HG02678 (cell line): Measurements from ENCODE around the gene NOL7.

Source experiments
- ATAC-seq: cut with Tn5 transposase; IDR thresholded peaks from one replicate; pipeline ENCODE4 v1.9.1; 2021; ENCODE audit warnings: mild to moderate bottlenecking, moderate library complexity; ENCODE audit not compliant: unreplicated experiment

NOL7 gene

DNA sequence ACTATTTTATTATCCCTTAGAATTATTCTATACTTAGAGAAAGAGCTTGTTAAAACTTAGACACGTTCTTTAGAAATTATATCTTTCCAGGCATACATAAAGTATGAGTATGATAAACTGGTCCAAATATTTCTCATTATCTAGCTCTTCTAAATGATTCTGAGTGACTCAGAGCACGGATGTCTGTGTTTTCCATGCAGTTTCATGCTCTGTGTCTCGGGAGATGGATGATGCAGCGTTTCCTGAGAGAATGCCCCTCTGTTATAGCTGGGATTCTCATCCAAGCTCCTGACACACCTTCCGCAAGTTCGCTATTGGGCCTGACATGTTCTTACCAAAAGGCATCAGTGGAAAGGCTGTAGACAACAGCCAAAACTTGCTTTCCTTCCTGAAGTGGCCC, 21.4 kb upstream of the NOL7 start:
- ATAC-seq: no peak

DNA sequence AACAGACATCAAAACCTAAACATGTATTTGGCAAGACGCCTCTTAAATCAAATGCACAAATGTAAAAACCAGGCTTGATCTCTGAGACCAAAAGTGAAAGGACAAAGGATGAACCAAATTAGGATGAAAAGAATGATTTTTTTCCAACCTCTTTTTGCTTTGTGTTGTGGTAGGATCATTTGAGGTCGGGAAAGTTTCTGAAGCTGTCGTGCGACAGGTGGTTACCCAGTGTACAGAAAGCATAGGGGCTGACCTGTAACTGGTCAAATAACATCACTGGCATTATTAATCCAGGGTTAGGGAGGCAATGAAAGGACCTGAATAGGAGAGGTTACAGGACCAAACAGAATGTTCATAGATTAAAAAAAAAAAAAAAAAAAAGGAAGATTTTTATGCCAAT, 18.1 kb upstream of the NOL7 start:
- ATAC-seq: no peak

GRCh38 chr6:13600036-13600435, 15.1 kb upstream of the NOL7 start:
- ATAC-seq: no peak

GRCh38 chr6:13604135-13604534, 11.0 kb upstream of the NOL7 start:
- ATAC-seq: no peak

DNA sequence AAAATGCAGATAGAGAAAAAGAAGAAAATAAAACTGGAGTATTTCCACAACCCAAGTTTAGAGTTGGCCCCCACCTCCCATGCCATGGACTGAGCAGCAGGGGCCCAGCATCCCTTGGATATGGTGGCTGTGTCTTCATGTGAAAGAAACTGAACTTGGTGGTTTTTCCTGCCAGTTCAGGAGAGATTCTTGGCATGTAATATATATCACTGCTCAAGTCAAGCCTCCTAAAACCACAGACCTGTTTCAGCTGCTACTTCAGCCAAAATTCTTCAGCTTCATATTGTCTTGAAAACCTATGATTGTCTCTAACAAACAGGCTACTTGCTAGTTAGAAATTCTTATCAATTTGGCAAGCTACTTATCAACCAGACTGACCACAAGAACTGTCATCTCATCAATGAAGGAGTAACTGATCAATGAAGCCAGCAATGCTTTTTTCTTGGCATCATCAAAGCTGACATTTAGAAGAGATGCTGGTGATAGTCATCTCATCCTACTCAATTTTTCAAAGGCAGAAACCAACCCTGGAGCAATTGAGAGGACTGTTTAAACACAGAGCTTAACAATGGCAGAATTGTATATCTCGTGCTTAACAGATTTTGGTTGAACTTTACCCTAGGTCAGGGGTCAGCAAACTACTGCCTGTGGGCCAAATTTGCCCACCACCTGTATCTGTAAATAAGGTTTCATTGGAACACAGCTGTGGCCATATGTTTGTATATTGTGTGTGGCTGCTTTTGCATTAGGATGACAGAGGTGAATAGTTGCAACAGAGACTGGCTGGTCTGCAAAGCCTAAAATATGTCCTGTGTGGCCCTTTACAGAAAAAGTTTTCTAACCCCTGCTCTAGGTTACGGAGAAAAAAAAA, 10.4 kb upstream of the NOL7 start:
- ATAC-seq: no peak

DNA sequence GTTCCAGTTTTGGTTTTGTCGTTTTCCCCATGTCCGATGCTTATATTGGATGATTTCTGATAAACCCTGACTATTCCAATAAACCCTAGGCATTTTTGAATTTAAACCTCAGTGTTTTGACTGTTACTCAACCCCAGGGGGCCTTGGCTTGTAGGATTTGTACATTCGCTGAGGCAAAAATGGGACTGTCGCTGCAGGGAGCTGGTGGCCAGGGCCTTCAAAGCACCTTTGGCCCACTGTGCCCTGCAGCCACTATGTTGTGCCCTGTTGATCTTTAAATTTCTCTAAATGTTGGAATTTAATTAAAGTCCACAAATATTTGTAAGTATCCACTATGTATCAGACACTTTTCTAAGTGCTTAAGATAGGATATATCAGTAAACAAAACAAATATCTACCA, 9.5 kb upstream of the NOL7 start:
- ATAC-seq: no peak

- no peak for ATAC-seq
Observed at GRCh38 chr6:13611715-13612114, 3.4 kb upstream of the NOL7 start.

DNA sequence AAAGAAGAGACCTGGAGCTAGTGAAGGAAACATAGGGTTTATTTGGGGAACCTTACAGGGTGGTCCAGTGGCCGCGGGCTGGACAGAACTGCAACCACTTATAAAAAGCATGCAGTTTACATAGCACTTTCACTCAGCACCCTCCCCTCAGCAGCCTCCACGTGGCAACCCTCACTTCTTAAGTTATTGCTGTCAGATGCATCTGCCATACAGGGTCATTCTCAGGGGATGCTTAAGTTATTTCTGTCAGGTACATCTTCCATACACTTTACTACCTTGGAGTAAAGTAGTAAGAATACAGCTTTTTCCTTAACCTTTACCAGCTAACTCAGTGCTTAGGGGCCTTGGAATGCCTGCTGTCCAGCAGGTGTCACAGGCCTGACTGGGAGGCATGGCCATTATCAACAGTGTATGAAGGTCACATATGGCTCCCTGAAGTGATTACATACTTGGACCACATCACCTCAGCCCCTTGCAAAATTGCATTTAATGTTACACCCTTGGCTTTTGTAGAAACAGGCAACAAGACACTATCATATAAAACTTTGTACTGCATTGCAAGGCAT, 2.0 kb upstream of the NOL7 start:
- ATAC-seq: no peak

DNA sequence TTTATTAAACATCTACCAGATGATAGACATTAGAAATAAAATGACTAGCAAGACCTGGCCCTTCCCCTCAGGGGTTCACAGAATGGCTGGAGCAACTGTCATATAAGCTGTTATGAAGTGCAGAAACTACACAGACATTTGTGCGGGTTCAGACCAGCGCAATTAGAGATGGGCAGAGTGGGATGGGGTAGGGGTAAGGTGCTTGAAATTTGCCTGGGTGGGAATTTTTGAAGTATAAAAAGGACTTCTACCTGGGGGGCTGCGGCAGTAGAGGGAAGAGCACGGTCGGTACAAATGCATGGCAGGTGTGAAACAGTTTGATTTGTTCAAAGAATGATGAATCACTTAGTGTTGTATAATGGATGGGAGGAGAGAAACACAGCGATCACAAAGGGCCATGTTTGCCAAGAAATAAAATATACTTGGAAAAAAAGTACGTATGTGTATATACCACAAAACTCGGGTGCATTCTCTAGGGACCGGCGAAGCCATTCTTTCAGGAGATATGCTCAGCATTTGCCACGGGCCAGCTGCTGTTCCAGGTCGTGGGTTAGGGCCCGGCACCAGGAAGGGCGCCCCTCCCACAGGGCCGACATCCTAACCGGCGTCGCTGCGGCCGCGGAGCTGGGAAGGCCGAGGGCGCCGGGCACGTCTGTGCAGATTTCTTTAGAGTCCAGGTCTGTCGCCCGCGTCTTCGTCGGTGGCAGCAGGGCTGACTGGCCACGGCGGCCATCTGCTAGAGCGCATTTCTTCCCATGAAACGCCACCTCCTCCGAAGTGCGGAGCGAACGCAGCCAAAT, 809 bp upstream of the NOL7 start:
- no peak for ATAC-seq

DNA sequence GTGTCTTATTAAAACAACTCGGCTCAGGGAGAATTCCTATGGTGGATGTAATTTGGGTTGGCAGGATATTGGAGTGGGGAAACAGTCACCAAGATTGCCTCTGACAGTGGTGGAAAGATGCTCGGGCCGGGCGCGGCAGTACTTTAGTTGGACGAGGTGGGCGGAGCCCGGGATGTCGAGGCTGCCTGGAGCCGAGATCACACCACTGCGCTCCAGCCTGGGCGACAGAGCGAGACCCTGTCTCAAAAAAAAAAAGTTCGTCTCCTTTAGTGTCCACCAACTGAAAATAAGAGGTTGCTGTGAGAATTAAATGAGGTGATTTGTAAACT, 621 bp downstream of the NOL7 start:
- peak; percentile 22 for ATAC-seq

DNA sequence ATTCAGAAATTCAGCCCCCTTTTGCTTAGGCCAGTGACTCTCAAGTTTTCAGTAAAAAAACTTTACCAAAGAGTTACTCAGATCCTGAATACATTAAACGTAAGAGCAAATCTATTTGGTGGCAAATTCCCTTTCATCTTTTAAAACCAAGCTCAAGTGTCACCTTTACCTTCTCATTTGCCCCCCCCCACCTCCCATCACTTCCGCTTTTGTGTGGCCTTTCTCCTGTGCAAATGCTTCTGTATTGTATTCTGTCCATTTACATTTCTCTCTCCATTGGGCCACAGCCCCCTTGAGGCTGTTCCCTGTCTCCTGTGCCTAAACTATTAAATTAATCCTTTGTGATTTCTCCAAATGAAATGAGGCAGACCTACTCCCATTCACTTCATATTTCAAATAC, 1.9 kb downstream of the NOL7 start:
- ATAC-seq: no peak

DNA sequence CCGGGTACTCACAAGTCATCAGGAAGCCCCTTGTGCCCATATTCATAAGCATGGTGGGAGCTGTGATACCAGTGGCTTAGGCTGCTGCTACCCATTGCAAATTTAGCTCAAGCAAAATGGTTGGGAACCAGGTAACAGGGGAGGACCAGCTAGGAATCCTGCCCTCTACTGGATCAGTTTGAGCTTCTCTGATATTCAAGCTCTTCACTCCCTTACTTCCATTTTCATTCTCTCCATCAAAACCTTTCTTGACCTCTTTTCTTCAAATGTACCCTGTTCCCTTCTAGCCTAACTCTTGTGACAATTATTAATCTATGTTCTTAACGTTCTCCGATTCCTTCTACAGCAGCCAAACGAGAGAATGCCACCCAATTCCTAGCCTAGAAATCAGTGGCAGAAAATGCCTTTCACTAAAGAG, 9.7 kb downstream of the NOL7 start:
- no peak for ATAC-seq

GRCh38 chr6:13629459-13630116, 14.5 kb downstream of the NOL7 start:
- ATAC-seq: no peak

DNA sequence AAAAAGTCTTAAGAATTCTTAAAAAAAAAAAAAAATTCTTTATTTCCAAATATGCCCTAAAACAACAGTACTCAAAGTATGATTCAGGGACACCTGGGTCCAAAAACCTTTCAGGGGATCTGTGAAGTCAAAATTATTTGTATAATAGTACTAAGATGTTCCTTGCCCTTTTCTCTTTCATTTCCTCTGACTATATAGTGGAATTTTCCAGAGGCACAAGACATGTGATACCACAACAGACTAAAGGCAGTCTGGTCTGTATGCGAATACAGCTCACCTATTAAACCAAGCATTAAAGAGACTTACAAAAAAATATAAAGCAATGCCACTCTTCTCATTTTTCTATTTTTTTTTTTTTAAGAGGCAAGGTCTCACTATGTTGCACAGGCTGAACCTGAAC, 15.4 kb downstream of the NOL7 start:
- ATAC-seq: no peak

GRCh38 chr6:13633343-13633742, 18.2 kb downstream of the NOL7 start:
- ATAC-seq: no peak

- no peak for ATAC-seq
Observed at GRCh38 chr6:13635948-13636658, 21.0 kb downstream of the NOL7 start.

DNA sequence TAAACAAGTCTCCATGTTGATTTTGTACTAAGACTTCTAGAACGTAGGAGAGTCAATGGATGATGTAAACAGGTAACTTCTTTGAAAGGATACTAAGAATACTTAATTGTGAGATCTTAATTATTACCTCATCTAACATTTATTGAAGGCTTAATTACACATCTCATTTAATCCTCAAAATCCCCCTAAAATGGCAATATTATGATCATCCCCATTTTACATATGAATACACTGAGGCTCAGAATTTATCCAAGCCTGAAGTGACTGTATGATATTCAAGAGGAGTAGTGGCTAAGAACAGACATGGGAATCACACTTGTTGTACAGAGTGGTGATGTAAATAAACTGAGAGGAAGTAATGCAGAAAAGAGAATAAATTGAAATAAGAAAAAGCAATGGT, 22.9 kb downstream of the NOL7 start:
- ATAC-seq: no peak

DNA sequence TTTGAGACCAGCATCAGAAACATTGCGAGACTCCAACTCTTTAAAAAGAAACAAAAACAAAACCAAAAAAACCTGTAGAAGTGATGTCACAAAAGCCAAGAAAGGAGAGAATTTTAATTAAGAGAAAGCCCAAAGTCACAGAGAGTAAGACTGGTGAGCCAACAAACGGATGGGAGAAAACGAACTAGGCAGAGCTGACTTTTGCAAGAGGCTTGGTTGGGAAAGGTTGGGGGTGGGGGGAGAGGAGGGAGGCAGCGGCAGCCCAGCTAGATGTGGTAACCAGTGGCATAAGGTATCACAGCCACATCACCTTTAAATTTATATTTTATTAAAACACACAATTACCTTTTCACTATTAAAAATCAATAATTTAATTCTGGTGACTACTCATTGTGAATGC, 23.5 kb downstream of the NOL7 start:
- ATAC-seq: no peak

GRCh38 chr6:13641315-13641714, 26.2 kb downstream of the NOL7 start:
- no peak for ATAC-seq

DNA sequence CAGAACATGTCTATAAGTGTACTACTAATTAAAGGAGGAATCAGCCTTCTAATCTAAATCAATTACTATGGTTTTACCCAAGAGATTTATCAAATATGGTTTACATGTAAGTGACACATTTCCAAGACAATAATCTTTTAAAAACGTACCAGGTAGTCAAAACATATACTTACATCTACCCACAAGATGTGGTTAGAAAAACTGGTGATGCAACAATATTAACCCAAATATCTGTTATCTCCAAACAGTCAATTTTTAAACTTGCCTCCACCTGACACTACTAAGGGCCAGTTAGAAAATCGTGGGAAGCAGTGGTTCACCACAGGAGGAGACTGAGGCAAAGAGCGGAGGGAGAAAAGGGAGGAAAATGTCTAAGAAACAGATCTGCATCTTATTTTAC, 28.0 kb downstream of the NOL7 start:
- ATAC-seq: no peak

DNA sequence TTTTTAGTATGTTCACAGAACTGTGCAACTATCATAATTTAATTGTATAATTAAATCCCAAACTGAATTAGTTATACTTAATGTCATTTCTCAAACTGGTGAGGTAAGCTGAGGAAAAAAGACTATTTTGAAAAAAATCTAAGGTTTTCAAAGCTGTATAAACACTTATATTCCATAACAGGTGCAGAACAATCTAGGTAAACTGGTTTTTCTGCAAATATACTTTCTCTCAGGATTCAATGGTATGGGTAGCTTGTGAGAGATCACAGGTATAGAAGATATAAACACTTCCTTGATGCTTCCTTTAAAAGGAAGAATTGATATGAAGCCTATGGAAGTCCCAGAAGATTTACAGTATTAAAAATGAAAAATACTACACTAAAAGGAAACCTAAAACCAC, 33.7 kb downstream of the NOL7 start:
- ATAC-seq: no peak
